NCI-H2196 (cell line): ENCODE measurements around the gene LPIN1.
"Not testable (repeated sequence)": the region's sequence is repeated elsewhere in the genome, so short reads cannot be mapped to it uniquely, and the experiment has no call there.

Experiments used
- DNase-seq: peaks from one replicate; lab custom pipeline; 2025; ENCODE audit not compliant: unreplicated experiment; lab: John Stamatoyannopoulos, UW

The LPIN1 gene

GRCh38 chr2:11809586-11810236 is 63.3 kb downstream of the LPIN1 start:
- DNase-seq: no peak

- DNase-seq: no peak
Observed at GRCh38 chr2:11810237-11810977, 64.0 kb downstream of the LPIN1 start.

- DNase-seq: no peak
Observed at GRCh38 chr2:11811036-11811654, 64.7 kb downstream of the LPIN1 start.

GRCh38 chr2:11812466-11813248 is 66.2 kb downstream of the LPIN1 start:
- no peak for DNase-seq

GRCh38 chr2:11813345-11813744 is 66.9 kb downstream of the LPIN1 start:
- DNase-seq: not testable (repeated sequence)

GRCh38 chr2:11813951-11814350 is 67.5 kb downstream of the LPIN1 start:
- DNase-seq: no peak

- no peak for DNase-seq
Observed at GRCh38 chr2:11814979-11815510, 68.6 kb downstream of the LPIN1 start.

- not testable (repeated sequence) for DNase-seq
Observed at GRCh38 chr2:11816935-11817334, 70.5 kb downstream of the LPIN1 start.

- DNase-seq: no peak
Observed at GRCh38 chr2:11819235-11819729, 72.8 kb downstream of the LPIN1 start.

- DNase-seq: no peak
Observed at GRCh38 chr2:11820650-11821049, 74.2 kb downstream of the LPIN1 start.

- DNase-seq: no peak
Observed at GRCh38 chr2:11821705-11822104, 75.3 kb downstream of the LPIN1 start.

GRCh38 chr2:11822359-11822745 is 75.9 kb downstream of the LPIN1 start:
- not testable (repeated sequence) for DNase-seq

- peak; percentile 16 for DNase-seq
Observed at GRCh38 chr2:11822746-11823451, 76.5 kb downstream of the LPIN1 start.

GRCh38 chr2:11824901-11825828 is 78.7 kb downstream of the LPIN1 start:
- no peak for DNase-seq

GRCh38 chr2:11827547-11827946 is 81.1 kb downstream of the LPIN1 start:
- no peak for DNase-seq

GRCh38 chr2:11828933-11829323 is 82.5 kb downstream of the LPIN1 start:
- no peak for DNase-seq

GRCh38 chr2:11829324-11829946 is 83.0 kb downstream of the LPIN1 start:
- peak; percentile 67 for DNase-seq

GRCh38 chr2:11829947-11830707 is 83.7 kb downstream of the LPIN1 start:
- DNase-seq: peak; percentile 95
